HL-60 (cell line): ENCODE data around the gene MRI1.

ENCODE experiments used
- GABPA ChIP-seq: IDR thresholded peaks from 2 replicates; pipeline ENCODE4 v1.6.1; 2012; ENCODE audit warnings: low read depth
- POLR2AphosphoS5 ChIP-seq: IDR thresholded peaks from 2 replicates; pipeline ENCODE4 v1.6.1; 2012; ENCODE audit warnings: low read depth
- TF ChIP-seq, protein P1 (sequence below): IDR thresholded peaks from one replicate; pipeline ENCODE4 v1.5.1; 2011; ENCODE audit warnings: low read length, control low read depth, inconsistent platforms; ENCODE audit not compliant: insufficient read depth
- TF ChIP-seq, protein P2 (sequence below): IDR thresholded peaks from 2 replicates; pipeline ENCODE4 v1.6.1; 2012; ENCODE audit warnings: low read depth; ENCODE audit not compliant: insufficient replicate concordance

DNA sequence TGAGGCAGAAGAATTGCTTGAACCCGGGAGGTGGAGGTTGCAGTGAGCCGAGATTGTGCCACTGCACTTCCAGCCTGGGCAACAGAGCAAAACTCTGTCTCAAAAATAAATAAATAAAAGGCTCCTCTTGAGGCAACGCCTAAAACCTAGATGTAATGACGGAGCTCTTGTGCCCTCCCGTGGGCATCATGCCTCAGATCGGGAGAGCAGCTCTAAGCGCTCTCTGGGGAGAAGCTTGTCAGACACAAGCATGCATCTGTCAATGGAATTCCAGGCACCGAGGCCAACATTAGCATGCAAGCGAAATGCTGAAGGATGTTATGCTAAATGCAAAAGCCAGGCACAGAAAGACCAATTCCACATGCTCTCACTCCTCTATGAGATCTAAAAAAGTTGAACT, 45.6 kb upstream of the MRI1 start:
- TF ChIP-seq POLR2AphosphoS5, result no peak
- TF ChIP-seq, protein P1, sequence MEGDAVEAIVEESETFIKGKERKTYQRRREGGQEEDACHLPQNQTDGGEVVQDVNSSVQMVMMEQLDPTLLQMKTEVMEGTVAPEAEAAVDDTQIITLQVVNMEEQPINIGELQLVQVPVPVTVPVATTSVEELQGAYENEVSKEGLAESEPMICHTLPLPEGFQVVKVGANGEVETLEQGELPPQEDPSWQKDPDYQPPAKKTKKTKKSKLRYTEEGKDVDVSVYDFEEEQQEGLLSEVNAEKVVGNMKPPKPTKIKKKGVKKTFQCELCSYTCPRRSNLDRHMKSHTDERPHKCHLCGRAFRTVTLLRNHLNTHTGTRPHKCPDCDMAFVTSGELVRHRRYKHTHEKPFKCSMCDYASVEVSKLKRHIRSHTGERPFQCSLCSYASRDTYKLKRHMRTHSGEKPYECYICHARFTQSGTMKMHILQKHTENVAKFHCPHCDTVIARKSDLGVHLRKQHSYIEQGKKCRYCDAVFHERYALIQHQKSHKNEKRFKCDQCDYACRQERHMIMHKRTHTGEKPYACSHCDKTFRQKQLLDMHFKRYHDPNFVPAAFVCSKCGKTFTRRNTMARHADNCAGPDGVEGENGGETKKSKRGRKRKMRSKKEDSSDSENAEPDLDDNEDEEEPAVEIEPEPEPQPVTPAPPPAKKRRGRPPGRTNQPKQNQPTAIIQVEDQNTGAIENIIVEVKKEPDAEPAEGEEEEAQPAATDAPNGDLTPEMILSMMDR, result no peak
- TF ChIP-seq, protein P2, sequence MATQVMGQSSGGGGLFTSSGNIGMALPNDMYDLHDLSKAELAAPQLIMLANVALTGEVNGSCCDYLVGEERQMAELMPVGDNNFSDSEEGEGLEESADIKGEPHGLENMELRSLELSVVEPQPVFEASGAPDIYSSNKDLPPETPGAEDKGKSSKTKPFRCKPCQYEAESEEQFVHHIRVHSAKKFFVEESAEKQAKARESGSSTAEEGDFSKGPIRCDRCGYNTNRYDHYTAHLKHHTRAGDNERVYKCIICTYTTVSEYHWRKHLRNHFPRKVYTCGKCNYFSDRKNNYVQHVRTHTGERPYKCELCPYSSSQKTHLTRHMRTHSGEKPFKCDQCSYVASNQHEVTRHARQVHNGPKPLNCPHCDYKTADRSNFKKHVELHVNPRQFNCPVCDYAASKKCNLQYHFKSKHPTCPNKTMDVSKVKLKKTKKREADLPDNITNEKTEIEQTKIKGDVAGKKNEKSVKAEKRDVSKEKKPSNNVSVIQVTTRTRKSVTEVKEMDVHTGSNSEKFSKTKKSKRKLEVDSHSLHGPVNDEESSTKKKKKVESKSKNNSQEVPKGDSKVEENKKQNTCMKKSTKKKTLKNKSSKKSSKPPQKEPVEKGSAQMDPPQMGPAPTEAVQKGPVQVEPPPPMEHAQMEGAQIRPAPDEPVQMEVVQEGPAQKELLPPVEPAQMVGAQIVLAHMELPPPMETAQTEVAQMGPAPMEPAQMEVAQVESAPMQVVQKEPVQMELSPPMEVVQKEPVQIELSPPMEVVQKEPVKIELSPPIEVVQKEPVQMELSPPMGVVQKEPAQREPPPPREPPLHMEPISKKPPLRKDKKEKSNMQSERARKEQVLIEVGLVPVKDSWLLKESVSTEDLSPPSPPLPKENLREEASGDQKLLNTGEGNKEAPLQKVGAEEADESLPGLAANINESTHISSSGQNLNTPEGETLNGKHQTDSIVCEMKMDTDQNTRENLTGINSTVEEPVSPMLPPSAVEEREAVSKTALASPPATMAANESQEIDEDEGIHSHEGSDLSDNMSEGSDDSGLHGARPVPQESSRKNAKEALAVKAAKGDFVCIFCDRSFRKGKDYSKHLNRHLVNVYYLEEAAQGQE, result no peak
- TF ChIP-seq GABPA, result no peak
